Activated CD4-positive, alpha-beta T cell treated with anti-CD3 and anti-CD28 coated beads, Interleukin-2, amount 50 U/mL, for 16 hours (primary cell): Measurements from ENCODE around the gene DHX38.
"Not testable (repeated sequence)": the region's sequence is repeated elsewhere in the genome, so short reads cannot be mapped to it uniquely, and the experiment has no call there.

ENCODE experiments used
- DNase-seq: peaks from one replicate; pipeline ENCODE4 v3.0.0-alpha.2; 2020

Gene DHX38

DNA sequence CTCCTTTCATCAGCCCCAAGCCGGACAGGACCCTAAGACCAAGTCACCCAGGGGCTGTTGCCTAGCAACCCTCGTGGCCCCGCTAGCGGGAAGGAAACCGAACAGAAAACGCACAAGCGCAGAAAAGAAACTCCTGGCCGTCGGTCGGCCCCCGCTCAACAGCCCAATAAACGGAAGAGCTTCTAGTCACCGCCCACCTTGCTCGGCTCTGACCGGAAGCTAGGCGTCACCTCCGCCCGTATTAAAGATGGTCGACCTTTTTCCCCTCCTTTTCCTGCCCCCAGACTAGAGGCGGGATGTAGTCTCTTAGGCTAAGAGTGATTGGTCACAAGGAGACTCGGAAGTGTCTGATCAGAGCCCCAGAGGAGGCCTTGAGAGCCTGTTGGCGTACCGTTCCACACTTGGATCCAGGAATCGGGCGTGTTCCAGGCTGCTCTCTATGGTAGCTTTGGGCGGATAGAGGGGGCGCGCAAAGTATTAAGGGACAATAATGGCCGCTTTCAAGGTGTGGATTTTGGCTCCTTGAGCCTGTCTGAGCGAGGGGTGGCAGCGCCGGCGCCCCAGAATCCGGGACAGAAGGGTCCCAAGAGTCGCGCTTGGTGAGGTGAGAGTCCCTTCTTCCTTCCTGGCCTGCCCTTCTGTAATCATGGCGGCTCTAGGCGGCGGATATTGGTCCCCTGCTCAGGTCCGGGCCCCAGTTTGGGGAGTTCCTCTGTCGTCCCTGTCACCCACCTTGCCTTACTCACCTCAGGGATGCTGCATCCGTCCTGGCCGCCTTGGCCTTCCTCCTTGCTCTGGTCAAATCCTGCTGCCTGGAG, at the start of gene DHX38, which contains the start of gene TXNL4B:
TSS of gene DHX38 (plus strand) at position 400 of the 818 bp plus-strand sequence. CDS start 2,311 bp downstream, outside the sequence.
TSS of gene TXNL4B (minus strand) at position 173 of the 818 bp plus-strand sequence. CDS start 2,871 bp downstream, outside the sequence.
- peak; percentile 98 for DNase-seq

DNA sequence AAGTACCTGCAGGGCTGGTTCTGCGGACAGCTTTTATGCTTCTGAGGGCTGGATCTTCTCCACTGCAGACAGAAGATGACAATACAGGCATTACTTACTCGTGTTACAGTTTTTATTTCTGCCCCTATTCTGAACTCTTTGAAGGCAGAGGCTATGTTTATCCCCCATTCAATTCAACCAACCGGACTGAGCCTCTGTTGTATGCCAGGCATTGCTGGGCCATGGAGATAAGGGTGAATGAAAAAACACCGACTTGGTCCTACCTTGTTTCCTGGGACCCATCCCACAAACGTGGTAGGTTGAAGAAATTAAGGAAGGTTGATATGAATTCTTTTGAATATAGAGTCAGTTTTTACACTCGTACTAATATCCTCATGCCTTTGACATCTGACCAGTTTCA, 49.4 kb upstream of the DHX38 start:
- no peak for DNase-seq

- no peak for DNase-seq
These were observed 48.8 kb upstream of the DHX38 start for GRCh38 chr16:72044825-72045359.

DNA sequence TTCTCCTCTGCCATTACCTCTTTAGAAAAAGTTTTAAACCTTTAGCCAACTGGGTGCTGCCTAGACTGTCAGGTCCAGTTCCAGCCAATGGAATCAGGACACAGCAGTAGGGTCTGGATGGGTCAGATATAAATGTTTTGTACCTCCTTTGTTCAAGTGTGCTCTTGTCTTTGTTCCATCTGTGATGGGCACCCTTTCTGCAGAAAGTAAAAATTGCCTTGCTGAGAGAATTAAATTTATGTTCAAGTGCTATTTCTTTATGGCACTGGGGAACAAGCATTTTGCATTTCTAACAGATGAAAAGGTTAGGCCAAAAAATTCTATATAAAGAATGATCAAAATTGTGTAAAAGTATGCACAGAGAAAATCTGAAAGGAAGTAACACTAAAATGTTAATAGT, 44.5 kb upstream of the DHX38 start:
- DNase-seq: no peak

DNA sequence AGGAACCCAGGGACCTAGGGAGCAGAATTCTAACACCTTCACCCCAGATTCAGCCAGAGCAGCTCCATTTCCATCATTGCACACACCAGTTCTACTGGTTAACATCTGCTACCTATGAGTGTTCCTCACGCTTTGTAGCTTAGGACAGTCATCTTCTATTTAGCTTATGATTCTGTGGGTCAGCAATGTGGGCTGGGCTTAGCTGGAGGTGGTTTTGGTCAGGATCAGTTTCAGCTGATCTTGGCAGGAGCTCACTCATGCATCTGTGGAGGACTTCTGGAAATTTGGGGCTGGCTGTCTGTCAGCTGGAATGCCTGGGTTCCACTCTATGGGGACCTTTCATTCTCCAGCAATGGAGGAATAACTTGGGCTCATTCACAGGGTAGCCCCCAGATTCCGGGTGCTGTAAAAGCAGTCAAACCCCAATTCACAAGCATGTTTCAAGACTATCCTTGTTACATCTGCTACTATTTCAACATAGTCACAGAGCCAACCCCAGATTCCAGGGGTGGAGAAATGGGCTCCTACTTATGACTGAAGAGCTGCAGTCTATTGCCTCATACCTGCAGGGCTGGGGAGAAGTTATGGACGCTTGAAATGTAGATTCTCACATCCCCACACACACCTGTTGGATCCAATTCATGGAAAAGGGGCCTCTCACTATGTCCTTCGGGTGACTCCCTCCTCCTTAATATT, 42.7 kb upstream of the DHX38 start:
- no peak for DNase-seq

DNA sequence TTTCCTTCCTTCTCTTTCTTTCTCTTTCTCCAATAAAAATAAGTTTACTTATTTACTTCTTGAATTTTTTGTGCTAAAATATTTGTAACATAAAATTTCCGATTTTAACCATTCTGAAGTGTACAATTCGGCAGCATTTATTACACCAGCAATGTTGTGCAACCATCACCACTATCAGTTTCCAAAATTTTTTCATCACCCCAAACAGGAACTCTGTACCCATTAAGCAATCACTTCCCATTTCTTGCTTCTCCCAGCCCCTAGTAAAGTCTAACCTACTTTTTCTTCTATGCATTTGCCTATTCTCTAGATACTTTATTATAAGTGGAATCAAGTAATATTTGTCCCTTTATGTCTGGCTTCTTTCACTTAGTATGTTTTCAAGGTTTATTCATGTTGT, 41.8 kb upstream of the DHX38 start:
- no peak for DNase-seq

GRCh38 chr16:72054254-72054847, 39.3 kb upstream of the DHX38 start, which contains the start of gene HP:
HP (plus strand) TSS chr16:72054505; CDS start chr16:72054653, 148 bp downstream.
- not testable (repeated sequence) for DNase-seq

- DNase-seq: no peak
These were observed 37.7 kb upstream of the DHX38 start for GRCh38 chr16:72055911-72056310.

DNA sequence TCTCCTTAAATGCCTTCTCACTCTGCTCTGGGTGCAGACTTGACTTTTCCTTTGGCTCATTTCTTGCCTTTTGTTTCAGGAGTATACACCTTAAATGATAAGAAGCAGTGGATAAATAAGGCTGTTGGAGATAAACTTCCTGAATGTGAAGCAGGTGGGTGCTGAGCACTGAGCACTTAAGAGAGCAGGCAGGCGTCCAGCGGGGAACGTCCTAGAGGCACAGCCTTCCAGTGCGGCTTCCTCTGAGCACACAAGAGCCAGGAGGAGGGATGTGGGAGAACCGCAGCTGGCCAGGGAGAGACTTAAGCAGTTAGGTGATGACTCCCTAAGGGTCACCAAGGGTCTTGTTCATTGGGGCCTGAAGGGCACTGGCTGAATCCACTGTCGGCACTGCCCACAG, 36.3 kb upstream of the DHX38 start:
- DNase-seq: not testable (repeated sequence)

DNA sequence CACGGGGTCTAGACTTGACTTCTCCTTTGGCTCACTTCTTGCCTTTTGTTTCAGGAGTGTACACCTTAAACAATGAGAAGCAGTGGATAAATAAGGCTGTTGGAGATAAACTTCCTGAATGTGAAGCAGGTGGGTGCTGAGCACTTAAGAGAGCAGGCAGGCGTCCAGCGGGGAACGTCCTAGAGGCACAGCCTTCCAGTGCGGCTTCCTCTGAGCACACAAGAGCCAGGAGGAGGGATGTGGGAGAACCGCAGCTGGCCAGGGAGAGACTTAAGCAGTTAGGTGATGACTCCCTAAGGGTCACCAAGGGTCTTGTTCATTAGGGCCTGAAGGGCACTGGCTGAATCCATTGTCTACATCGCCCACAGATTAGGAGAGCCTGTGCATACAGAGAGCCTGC, 34.6 kb upstream of the DHX38 start:
- not testable (repeated sequence) for DNase-seq

GRCh38 chr16:72060405-72060804, 33.2 kb upstream of the DHX38 start:
- no peak for DNase-seq

GRCh38 chr16:72061564-72061963, 32.1 kb upstream of the DHX38 start:
- DNase-seq: no peak

GRCh38 chr16:72064361-72064894, 29.2 kb upstream of the DHX38 start:
- DNase-seq: no peak

DNA sequence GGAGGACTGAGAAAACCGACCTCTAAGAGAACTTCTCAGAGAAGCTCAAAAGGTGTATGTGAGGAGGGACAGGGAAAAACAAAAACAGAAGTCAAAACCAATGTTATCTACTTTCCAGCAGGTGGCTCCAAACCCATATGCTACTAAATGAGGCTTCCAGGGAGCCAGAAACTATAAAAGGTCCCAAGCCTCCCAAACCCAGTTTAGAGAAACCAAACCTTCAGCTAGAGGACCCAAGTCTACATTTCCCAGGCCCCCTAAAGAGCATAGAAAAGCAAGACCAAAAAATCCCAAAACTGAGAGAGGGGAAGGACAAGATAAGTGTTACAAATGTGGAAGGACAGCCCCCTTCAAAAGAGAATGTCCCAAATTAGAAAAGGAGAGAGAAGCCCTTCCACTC, 26.9 kb upstream of the DHX38 start:
- peak; percentile 28 for DNase-seq

DNA sequence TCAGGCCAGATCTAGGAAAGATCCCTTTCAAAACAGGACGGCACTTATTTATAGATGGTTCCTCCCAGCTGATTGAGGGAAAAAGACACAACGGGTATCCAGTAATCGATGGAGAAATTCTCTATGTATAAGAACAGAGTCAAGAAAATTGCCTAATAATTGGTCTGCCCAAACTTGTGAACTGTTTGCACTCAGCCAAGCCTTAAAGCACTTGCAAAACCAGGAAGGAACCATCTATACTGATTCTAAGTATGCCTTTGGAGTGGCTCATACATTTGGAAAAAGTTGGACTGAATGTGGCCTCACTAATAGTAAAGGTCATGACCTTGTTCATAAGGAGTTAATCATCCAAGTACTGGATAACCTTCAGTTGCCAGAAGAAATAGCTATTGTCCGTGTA, 24.7 kb upstream of the DHX38 start:
- no peak for DNase-seq

DNA sequence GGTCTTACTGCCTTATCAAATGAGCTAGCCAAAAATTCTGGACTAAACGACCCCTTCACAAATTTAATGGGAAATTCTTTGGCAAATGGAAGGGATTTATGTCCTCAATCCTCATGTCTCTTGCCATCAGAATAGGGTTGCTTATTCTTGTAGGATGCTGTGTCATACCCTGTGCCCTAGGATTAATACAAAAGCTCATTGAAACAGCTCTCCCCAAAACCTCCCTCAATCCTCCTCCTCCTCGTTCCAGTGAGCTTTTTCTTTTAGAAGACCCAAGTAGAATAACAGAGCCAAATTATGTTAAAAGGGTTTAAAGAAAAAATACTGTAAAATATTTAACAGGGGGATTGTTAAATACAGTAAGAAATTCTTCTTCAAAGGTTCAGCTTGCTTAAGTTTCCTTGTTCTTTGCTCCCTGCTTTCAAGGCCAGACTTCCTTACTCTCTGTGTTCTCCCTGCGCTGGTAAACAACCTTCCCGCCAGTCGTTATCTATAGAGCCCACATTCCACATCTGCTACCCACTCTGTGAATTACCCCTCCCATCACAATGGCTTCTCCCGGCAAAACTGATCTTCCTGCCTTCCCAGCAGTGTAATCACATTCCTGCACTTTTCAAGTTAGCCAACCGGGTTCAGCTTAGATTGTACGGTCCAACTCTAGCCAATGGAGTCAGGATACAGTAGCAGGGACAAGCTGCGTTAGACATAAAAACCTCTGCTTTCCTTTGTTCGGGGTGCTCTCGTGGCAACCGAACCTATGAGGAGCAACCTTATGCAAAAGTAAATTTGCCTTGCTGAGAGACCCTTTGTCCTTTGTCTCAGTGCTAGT, 20.9 kb upstream of the DHX38 start:
- no peak for DNase-seq

DNA sequence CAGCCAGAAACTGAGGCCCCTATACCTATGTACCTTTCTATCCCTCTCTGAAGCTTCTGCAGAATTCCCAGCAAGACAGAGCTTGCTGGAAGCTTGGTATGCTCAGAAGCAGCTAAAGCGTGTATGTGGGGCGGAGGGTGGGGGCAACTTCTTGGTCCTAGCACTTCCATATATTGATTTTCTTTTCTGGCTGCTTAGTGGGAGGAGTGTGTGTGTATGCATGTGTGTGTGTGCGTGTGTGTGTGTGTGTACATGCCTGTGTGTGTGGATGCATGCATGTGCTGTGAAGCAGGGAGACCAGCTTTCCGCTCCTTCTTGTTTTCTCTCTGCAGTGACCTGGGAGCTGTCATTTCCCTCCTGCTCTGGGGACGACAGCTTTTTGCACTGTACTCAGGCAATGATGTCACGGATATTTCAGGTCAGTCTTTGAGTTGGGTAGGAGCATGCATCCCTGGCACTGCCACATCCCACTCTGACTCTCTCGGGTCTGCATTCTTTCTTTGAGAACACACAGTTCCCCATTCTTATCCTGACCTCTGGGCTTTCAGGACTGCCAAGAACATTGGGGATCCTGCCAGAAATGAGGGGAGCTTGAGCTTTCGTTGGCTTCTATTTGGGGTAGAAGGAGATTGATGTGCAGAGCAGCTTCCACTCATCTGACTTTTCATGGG, 20.0 kb upstream of the DHX38 start:
- no peak for DNase-seq

DNA sequence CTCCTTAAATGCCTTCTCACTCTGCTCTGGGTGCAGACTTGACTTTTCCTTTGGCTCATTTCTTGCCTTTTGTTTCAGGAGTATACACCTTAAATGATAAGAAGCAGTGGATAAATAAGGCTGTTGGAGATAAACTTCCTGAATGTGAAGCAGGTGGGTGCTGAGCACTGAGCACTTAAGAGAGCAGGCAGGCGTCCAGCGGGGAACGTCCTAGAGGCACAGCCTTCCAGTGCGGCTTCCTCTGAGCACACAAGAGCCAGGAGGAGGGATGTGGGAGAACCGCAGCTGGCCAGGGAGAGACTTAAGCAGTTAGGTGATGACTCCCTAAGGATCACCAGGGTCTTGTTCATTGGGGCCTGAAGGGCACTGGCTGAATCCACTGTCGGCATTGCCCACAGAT, 18.6 kb upstream of the DHX38 start:
- DNase-seq: not testable (repeated sequence)

- DNase-seq: not testable (repeated sequence)
These were observed 16.5 kb upstream of the DHX38 start for GRCh38 chr16:72076991-72077706.

GRCh38 chr16:72083778-72084404, 9.8 kb upstream of the DHX38 start:
- DNase-seq: no peak
